HUES64 (cell line): ENCODE results near the gene ZNF821.
"Not testable (repeated sequence)": the region's sequence is repeated elsewhere in the genome, so short reads cannot be mapped to it uniquely, and the experiment has no call there.

Experiments used
- H3K27ac ChIP-seq: 2 replicates; pipeline ENCODE4 v1.7.0; 2013; ENCODE audit warnings: low read depth, low read length, inconsistent platforms
- H3K27me3 ChIP-seq: 2 replicates; pipeline ENCODE4 v1.6.1; 2013; ENCODE audit warnings: mild to moderate bottlenecking, low read length; ENCODE audit not compliant: insufficient read depth
- H3K36me3 ChIP-seq: 2 replicates; pipeline ENCODE4 v1.6.1; 2013; ENCODE audit warnings: mild to moderate bottlenecking, low read length; ENCODE audit not compliant: insufficient read depth
- H3K4me1 ChIP-seq: 2 replicates; pipeline ENCODE4 v1.6.1; 2013; ENCODE audit warnings: mild to moderate bottlenecking, low read length, moderate library complexity; ENCODE audit not compliant: insufficient read depth
- H3K4me3 ChIP-seq: 2 replicates; pipeline ENCODE4 v1.5.1; 2013; ENCODE audit warnings: mild to moderate bottlenecking, low read length, moderate library complexity
- H3K9ac ChIP-seq: 2 replicates; pipeline ENCODE4 v1.6.1; 2013; ENCODE audit warnings: mild to moderate bottlenecking, low read depth, low read length
- H3K9me3 ChIP-seq: 2 replicates; pipeline ENCODE4 v1.6.1; 2013; ENCODE audit warnings: low read depth, low read length; ENCODE audit not compliant: insufficient read depth
- WGBS: fragments of 150-250, 120-280 bp; methylation state at CpG from one replicate; pipeline ENCODE4 v1.1.7; 2013; ENCODE audit warnings: missing lambda C conversion rate; 5-methylcytosine and 5-hydroxymethylcytosine counted together

ZNF821 gene

DNA sequence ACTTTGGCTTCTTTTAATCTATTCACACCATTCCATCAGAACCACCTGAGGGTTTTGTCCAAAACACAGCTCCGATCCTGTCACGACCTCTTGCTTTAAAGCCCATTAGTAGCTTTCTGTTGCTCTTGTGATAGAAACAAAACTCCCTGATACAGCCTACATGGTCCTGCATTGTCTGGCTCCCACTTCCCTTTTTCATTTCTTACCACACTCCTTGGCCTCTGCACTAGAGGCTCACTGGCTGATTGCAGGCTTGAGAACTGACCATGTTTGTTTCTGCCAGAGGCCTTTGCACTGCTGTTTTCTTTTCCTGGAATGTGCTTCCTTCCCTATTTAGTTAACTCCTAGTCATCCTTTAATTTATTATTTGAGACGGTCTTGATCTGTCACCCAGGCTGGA lies 35.1 kb upstream of the ZNF821 start:
- 94% methylated on average over 3 of the region's 3 CpGs for WGBS
- Histone ChIP-seq H3K9me3 (0 out of 2 replicates have a peak, but pooled peaks cover 3% of the 10 kb centered on the region), H3K36me3 (peaks cover 94% of the 10 kb centered on the region), H3K4me1 (no peaks in the 10 kb centered on the region), H3K9ac (no peak overlapping the region), H3K27me3 (no peaks in the 10 kb centered on the region), H3K27ac (no peak overlapping the region), H3K4me3 (no peak overlapping the region)

DNA sequence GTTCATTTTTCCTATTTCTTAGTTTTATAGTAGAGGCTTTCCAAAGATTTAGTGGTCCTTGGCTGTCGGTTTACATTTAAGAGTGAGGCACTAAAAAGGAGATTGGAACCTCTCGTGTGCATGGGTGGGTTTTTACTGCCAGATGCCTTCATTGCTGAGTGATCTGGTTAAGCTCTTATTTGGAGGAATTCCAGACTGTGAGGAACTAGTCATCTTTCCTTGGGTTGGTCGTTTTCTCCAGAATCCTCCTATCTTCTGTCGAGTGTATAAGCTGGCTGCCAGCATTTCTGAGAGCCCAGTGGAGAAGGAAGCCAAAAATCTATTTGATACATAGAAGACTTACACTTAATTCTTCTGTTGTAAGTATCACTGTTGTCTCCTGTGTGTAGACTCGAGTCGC lies 33.9 kb upstream of the ZNF821 start:
- WGBS: 96% methylated on average over 4 of the region's 6 CpGs
- Histone ChIP-seq H3K27ac (no peak overlapping the region), H3K9ac (no peak overlapping the region), H3K4me3 (no peak overlapping the region), H3K9me3 (0 out of 2 replicates have a peak, but pooled peaks cover 3% of the 10 kb centered on the region), H3K27me3 (no peaks in the 10 kb centered on the region), H3K4me1 (no peaks in the 10 kb centered on the region), H3K36me3 (peaks cover 88% of the 10 kb centered on the region)

- 94% methylated on average over 11 of the region's 11 CpGs for WGBS
Observed at GRCh38 chr16:71916397-71916920, 32.5 kb upstream of the ZNF821 start.

GRCh38 chr16:71915350-71915749 lies 31.4 kb upstream of the ZNF821 start:
- peaks cover 72% of the 10 kb centered on the region for H3K36me3 ChIP-seq
- 98% methylated on average over 2 of the region's 2 CpGs for WGBS

More at GRCh38 chr16:71916397-71916920, 32.5 kb upstream of the ZNF821 start:
- Histone ChIP-seq H3K9ac (no peak overlapping the region), H3K36me3 (peaks cover 83% of the 10 kb centered on the region), H3K4me3 (no peak overlapping the region), H3K9me3 (0 out of 2 replicates have a peak, but pooled peaks cover 3% of the 10 kb centered on the region), H3K27me3 (no peaks in the 10 kb centered on the region), H3K4me1 (peaks cover 3% of the 10 kb centered on the region; the same call in 1 of the 2 replicates), H3K27ac (no peak overlapping the region)

DNA sequence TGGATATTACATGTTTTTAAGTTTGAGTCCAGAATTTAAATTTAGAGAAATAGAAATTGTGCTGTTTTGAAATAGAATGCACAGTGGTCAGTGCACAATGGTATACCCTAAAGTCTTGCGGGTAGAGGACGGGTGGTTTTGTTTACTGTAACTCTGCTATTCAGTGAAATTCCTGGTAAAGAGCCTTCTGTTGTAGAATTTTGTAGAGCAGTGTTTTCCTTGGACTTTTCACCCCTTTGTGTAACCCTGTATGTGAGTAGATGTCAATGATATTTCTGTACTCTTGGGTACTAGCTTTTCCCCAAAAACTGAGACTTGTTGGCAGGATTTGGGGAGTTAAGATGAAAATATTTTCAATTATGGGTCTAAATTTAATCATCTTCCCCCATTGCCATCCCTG lies 30.8 kb upstream of the ZNF821 start:
- Histone ChIP-seq H3K27me3 (no peaks in the 10 kb centered on the region), H3K9me3 (0 out of 2 replicates have a peak, but pooled peaks cover 3% of the 10 kb centered on the region), H3K4me3 (no peak overlapping the region), H3K27ac (no peak overlapping the region), H3K36me3 (peaks cover 66% of the 10 kb centered on the region), H3K4me1 (peaks cover 3% of the 10 kb centered on the region; the same call in 1 of the 2 replicates), H3K9ac (no peak overlapping the region)
- WGBS: 94% methylated on average over 2 of the region's 2 CpGs

More at GRCh38 chr16:71915350-71915749, 31.4 kb upstream of the ZNF821 start:
- no peaks in the 10 kb centered on the region for H3K27me3 ChIP-seq
- H3K4me3 ChIP-seq: no peak overlapping the region
- peaks cover 3% of the 10 kb centered on the region; the same call in 1 of the 2 replicates for H3K4me1 ChIP-seq
- 0 out of 2 replicates have a peak, but pooled peaks cover 3% of the 10 kb centered on the region for H3K9me3 ChIP-seq
- no peak overlapping the region for H3K9ac ChIP-seq
- H3K27ac ChIP-seq: no peak overlapping the region

- no peak overlapping the region for H3K9ac ChIP-seq
- H3K27ac ChIP-seq: no peak overlapping the region
- no peak overlapping the region for H3K4me3 ChIP-seq
- no peaks in the 10 kb centered on the region for H3K27me3 ChIP-seq
- H3K4me1 ChIP-seq: peaks cover 3% of the 10 kb centered on the region; the same call in 1 of the 2 replicates
- no peaks in the 10 kb centered on the region for H3K9me3 ChIP-seq
- peaks cover 58% of the 10 kb centered on the region for H3K36me3 ChIP-seq
- 93% methylated on average over 6 of the region's 6 CpGs for WGBS
Observed at GRCh38 chr16:71912534-71913275, 28.7 kb upstream of the ZNF821 start.

DNA sequence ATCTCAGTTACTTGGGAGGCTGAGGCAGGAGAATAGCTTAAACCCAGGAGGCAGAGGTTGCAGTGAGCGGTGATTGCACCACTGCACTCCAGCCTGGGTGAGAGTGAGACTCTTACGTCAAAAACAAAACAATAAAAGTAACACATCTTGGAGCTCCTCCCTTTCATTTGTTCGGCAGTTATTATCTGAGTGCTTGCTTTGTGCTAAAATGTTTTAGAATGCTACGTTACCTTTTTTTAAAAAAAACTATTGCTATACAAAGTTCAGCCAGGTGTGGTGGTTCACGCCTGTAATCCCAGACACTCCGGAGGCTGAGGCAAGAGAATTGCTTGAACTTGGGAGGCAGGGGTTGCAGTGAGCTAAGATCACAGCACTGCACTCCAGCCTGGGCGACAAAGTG lies 27.1 kb upstream of the ZNF821 start:
- Histone ChIP-seq H3K4me1 (peaks cover 3% of the 10 kb centered on the region; the same call in 1 of the 2 replicates), H3K4me3 (no peak overlapping the region), H3K27me3 (no peaks in the 10 kb centered on the region), H3K27ac (no peak overlapping the region), H3K9ac (no peak overlapping the region), H3K9me3 (no peaks in the 10 kb centered on the region), H3K36me3 (peaks cover 42% of the 10 kb centered on the region)
- WGBS: over 99% methylated on average over 7 of the region's 7 CpGs

GRCh38 chr16:71905765-71906164 lies 21.8 kb upstream of the ZNF821 start:
- not testable (repeated sequence) for H3K9ac ChIP-seq, H3K4me3 ChIP-seq, H3K27me3 ChIP-seq, H3K9me3 ChIP-seq, H3K4me1 ChIP-seq, H3K27ac ChIP-seq
- H3K36me3 ChIP-seq: peaks cover 20% of the 10 kb centered on the region
- 97% methylated on average over 6 of the region's 6 CpGs for WGBS

- H3K9ac ChIP-seq: no peak overlapping the region
- H3K36me3 ChIP-seq: peaks cover 17% of the 10 kb centered on the region
Observed at GRCh38 chr16:71904239-71904638, 20.3 kb upstream of the ZNF821 start.

DNA sequence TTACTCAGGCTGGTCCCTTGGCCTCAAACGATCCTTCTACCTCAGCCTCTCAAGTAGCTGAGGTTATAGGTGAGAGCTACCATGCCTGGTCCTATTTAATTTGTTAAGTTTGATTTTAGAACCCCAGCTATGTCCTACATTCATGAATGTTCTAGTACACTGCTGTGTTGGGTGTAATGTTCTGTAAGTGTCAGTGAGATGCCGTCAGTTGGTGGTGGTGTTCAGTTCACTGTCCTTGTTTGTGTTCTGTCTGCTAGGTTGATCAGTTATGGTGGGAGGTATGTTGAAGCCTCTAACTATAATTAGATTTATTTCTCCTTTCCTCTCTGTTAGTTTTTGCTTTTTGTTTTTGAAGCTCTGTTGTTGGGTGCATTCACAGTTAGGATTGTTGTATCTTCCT lies 19.6 kb upstream of the ZNF821 start:
- 85% methylated on average over 2 of the region's 2 CpGs for WGBS
- Histone ChIP-seq H3K27me3 (no peaks in the 10 kb centered on the region), H3K9ac (no peak overlapping the region), H3K27ac (no peak overlapping the region), H3K36me3 (peaks cover 14% of the 10 kb centered on the region), H3K4me3 (no peak overlapping the region), H3K9me3 (no peaks in the 10 kb centered on the region), H3K4me1 (no peaks in the 10 kb centered on the region; the same call in 1 of the 2 replicates)

More at GRCh38 chr16:71904239-71904638, 20.3 kb upstream of the ZNF821 start:
- H3K9me3 ChIP-seq: no peaks in the 10 kb centered on the region
- H3K27me3 ChIP-seq: no peaks in the 10 kb centered on the region
- H3K4me3 ChIP-seq: no peak overlapping the region
- no peak overlapping the region for H3K27ac ChIP-seq
- WGBS: 84% methylated on average over 8 of the region's 9 CpGs
- H3K4me1 ChIP-seq: no peaks in the 10 kb centered on the region; the same call in 1 of the 2 replicates

GRCh38 chr16:71902656-71903365 lies 18.8 kb upstream of the ZNF821 start:
- Histone ChIP-seq H3K9ac (no peak overlapping the region), H3K27ac (no peak overlapping the region), H3K27me3 (no peaks in the 10 kb centered on the region), H3K4me1 (no peaks in the 10 kb centered on the region; the same call in 1 of the 2 replicates), H3K9me3 (no peaks in the 10 kb centered on the region), H3K36me3 (peaks cover 12% of the 10 kb centered on the region), H3K4me3 (no peak overlapping the region)
- 100% methylated on average over 3 of the region's 5 CpGs for WGBS
